KBM-7 (cell line): Measurements from ENCODE around the gene GTF2F1.
A peak's percentile ranks its signal among the peaks of the same experiment; 100 is the strongest.
"Not testable (repeated sequence)": the region's sequence is repeated elsewhere in the genome, so short reads cannot be mapped to it uniquely, and the experiment has no call there.

Source experiments
- DNase-seq: peaks from one replicate; pipeline ENCODE4 v3.0.0-alpha.2; 2015
- in situ Hi-C: fragments of 300-500 bp; cut with MboI; formaldehyde crosslinking; loops from 2 replicates; pipeline ENCODE4 v1.14.3; 2020; ENCODE audit warnings: low sequenced_read_pairs, low pct_unique_long_range_greater_than_20kb, mixed read lengths

Gene GTF2F1

GRCh38 chr19:6362027-6362350, 31.0 kb downstream of the GTF2F1 start:
- in situ Hi-C loops, result no loop called here
- DNase-seq, result no peak

GRCh38 chr19:6360857-6361216, 32.1 kb downstream of the GTF2F1 start:
- in situ Hi-C loops, DNase-seq: not testable (repeated sequence)

GRCh38 chr19:6360445-6360844, 32.5 kb downstream of the GTF2F1 start:
- in situ Hi-C loops, DNase-seq: not testable (repeated sequence)

DNA sequence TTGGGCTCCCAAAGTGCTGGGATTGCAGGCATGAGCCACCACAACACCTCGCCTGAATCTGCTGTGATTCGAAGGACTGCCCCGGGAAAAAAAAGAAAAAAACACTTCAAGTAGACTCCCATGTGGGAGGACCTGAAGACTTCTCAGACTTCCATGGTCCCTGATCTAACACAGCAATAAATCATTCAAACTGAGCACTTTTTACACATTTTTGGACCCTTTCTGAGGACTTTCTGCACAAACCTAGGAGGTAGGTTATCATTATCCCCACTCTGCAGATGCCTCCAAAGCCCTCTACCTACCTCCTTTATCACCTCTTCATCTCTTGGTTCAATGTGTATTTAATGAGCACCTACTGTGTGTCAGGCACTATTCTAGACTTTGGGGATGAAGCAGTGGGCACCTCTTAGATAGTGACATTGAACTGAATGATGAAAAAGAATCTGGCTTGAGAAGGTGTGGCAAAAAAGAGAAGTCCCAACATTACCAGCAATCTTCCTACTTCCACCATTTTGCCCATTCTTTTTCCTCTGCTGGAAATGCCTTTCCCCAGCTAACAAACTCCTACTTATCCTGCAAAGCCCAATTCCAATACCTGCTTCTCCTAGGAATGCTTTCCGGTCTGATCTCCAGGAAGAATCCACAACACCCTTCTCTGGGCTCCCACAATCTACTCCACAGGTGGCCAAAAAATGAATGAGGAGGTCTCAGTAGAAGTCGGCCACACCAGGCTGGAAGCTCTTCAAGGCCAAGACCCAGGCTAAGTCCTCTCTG, 33.2 kb downstream of the GTF2F1 start:
- DNase-seq, result no peak
- in situ Hi-C loops, result no loop called here

DNA sequence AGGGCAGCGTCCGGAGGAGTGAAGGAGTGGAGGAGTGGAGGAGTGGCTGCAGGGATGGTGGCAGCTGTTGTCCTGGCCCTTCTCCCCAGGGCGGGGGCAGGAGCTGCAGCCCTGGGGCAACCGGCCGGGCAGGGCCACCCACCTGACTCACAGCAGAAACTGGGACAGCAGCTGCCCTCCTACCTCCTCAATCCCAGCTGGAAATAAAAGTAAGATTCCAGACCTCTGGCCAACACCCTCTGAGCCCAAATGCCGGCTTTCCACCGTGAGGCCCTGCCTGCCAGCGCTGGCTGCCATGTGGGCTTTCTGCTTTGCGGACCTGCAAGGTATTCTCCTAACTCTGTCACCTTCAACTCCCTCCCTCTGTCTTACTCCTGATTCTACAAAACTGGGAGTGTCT, 35.0 kb downstream of the GTF2F1 start:
- in situ Hi-C loops, result no loop called here
- DNase-seq, result no peak

- in situ Hi-C loops, result no loop called here
- DNase-seq, result no peak
Observed at GRCh38 chr19:6357174-6357573, 35.8 kb downstream of the GTF2F1 start.

- DNase-seq, in situ Hi-C loops: not testable (repeated sequence)
Observed at GRCh38 chr19:6355321-6356040, 37.5 kb downstream of the GTF2F1 start.

DNA sequence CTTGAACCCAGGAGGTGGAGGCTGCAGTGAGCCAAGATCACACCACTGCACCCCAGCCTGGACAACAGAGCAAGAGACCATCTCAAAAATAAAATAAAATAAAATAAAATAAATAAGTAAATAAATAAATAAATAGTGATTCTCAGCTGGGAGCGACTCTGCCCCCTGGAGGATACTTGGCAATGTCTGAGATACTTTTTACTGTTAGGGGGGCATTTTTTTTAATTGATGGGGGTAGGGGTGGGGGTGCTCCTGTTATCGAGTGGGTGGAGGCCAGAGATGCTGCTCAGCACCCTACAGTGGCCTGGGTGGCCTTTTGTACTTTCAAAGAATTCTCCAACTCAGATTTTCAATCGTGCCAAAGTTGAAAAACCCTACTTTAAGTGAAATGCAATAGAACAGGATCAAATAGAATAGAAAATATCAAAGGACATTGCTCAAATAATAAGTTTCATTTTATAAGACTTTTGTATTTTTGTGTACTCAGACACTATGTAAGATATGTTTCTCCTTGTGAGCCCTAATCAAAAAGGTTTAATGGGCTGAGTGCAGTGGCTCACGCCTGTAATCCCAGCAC, 38.8 kb downstream of the GTF2F1 start:
- no peak for DNase-seq
- in situ Hi-C loops, result no loop called here

GRCh38 chr19:6352381-6353165, 40.4 kb downstream of the GTF2F1 start:
- in situ Hi-C loops, result no loop called here
- no peak for DNase-seq

DNA sequence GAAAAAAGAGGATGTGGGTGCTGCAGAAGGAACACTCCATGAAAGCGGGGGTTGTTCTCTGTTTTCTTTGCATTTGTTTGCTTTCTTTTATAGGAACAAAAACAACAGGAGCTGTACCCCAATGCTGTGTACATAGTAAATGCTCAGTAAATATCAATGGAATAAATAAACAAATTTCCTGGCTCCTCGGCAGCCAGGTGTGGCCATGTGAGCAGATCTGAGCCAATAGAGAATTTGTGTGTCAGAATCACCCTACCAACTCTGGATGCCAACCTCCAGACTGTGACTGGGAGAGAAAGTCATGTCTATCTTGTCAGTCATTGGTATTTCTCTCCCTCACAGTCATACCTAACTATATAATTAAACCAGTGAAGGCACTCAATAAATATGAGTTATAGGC, 42.3 kb downstream of the GTF2F1 start:
- no peak for DNase-seq
- in situ Hi-C loops, result no loop called here

DNA sequence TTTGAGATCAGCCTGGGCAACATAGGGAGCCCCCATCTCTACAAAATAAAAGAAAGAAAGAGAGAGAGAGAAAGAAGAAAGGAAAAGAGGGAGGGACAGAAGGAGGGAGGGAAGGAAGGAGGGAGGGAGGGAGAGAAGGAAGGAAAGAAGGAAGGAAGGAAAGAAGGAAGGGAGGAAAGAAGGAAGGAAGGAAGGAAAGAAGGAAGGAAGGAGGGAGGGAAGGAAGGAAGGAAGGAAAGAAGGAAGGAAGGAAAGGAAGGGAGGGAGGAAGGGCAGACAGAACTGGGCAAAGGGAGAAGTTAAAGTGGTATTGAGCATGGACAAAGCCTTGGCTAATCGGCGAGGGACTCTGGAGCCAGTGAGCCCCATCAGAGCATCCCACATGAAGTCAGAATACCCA, 43.7 kb downstream of the GTF2F1 start:
- in situ Hi-C loops, DNase-seq: not testable (repeated sequence)

DNA sequence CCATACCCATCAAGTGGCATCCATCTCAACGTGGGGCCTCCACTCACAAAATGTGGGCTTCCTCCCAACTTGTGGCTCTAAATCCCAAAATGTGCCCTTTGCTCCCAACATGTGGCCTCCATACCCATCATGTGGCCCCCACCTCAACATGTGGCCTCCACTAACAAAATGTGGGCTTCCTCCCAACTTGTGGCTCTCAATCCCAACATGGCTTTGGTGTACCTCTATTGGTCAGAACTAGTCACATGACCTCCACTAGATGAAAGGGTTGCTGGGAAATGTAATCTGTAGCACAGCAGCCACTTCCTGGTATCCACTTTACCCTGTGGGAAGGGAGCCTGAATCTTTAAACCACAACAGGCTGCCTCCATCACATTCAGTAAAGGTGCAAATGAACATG, 49.5 kb downstream of the GTF2F1 start:
- peak; percentile 16 for DNase-seq
- in situ Hi-C loops, result no loop called here

GRCh38 chr19:6340493-6341201, 52.3 kb downstream of the GTF2F1 start:
- peak; percentile 33 for DNase-seq
- in situ Hi-C loops, result no loop called here

DNA sequence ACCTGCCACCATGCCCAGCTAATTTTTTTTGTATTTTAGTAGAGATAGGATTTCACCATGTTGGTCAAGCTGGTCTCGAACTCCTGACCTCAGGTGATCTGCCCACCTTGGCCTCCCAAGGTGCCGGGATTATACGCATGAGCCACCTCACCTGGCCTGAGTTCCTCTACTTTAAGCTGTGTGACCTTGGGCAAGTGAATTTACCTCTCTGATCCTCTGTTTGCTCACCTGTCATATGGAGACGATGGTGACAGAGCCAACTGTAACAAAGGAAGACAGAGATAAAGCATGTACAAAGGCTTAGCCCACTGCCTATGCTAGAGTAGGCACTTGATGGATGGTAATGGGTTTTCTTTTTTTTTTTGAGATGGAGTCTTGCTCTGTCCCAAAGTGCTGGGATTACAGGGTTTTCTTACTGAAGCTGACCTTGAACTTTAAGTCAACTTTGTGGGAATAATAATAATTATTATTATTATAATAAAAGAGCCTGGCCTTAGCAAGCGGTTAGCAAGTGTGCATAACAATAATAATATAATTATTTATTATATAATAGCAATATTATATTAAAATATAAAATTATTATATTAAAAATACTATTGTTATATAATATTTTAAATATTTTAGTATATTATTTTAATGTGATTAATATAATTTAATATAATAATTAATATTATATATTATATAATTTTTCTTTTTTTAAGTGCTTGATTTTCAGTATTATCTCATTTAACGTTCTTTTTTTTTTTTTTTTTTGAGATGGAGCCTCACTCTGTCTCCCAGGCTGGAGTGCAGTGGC, 58.3 kb downstream of the GTF2F1 start:
- no peak for DNase-seq
- in situ Hi-C loops, result no loop called here

DNA sequence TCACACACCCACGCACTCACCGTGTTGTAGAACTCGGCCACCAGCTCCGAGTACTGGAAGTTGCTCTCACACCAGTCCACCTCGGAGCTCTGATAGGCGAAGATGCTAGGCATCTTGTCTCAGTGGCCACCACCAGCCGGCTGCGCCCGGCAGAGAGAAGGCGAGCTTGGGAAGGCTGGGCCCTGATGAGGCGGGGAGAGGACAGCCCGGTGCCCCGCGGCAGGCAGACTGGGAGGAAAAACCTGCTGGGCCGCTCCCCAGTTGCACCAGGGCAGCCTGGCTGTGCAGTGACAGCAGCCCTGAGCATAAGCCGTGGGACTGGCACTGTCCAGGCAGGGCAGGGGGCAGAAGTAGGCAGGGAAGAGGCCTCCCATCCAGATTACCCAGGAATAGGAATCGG, 59.5 kb downstream of the GTF2F1 start, which contains the start of gene ACER1:
Gene ACER1 (minus strand): TSS at position 174 of the 400 bp plus-strand sequence. CDS start 61 bp downstream, at position 113.
- in situ Hi-C loops, result no loop called here
- no peak for DNase-seq
